ENCODE results near the gene CEP126.
"Not testable (repeated sequence)": the region's sequence is repeated elsewhere in the genome, so short reads cannot be mapped to it uniquely, and the experiment has no call there.

The CEP126 gene

DNA sequence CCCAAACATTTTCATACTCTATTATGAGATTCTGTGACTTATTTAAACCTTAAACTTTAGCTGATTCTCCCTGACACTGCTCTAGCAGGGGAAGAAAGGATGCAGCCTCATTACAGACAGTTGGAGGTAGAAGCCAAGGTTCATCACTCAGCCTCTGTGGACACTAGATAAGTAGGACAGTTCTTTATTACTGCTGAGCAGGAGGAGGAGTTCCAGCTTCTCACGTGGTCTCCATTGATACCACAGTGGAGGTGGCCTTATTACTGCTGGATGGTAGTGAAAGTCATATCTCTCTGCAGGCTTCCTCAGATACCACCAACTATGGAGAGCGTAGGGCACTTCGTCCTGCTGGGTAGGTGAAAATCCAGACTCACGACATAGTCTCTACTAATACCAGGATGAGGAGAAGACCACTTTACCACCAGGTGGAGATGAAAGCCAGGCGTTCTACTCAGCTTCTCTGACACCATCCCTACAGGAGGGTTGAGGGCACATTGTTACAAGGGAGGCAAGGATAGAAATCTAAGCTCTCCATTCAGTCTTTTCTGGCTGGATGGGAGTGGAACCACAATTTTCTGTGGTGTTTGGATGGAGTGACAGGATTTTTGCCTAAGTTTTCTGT, 14.6 kb downstream of the CEP126 start:
- DNase-seq: no peak

- peak; percentile 81 for DNase-seq
Observed at GRCh38 chr11:101931692-101932091, 16.9 kb downstream of the CEP126 start.

DNA sequence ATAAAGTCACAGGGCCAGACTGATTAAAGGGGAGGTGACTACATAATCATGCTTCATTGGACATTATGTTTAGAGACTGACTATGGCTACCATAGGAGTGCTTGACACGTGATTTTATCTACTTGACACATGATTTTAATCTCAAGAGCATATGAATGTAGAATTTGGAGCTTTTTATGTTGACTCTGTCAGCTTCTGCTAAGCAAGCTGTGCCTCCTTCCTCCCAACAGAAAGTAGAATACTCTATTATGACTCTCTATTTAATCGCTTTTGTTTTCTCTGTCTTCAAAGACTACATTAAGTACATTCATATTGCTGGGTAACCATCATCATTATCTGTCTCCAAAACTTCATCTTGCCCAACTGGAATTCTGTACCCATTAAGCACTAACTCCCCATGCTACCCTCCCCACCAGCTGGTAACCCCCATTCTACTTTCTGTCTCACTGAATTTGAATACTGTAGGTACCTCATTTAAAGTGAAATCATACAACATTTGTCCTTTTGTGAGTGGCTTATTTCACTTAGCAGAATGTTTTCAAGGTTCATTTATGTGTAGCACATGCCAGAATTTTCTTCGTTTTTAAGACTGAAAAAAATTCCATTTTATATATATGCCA, 26.2 kb downstream of the CEP126 start:
- DNase-seq: no peak

DNA sequence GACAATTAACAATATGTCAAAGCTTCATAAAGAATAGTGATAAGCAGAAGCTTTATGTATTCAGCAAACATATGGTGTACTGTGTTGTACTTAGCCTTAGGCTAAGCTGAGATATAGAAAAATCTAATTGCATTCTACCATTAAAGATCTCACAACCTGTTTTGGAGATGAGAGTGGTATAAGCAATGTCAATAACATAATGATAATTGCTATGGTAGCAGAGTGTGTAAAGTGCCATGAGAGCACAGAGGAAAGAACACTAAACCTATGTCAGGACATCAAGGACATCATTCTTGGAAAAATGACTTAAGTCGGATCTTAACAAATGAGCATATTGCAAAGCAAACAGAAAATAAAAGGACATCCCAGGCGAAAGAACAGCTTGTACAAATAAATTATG, 30.1 kb downstream of the CEP126 start:
- no peak for DNase-seq

GRCh38 chr11:101945448-101945847, 30.6 kb downstream of the CEP126 start:
- no peak for DNase-seq

DNA sequence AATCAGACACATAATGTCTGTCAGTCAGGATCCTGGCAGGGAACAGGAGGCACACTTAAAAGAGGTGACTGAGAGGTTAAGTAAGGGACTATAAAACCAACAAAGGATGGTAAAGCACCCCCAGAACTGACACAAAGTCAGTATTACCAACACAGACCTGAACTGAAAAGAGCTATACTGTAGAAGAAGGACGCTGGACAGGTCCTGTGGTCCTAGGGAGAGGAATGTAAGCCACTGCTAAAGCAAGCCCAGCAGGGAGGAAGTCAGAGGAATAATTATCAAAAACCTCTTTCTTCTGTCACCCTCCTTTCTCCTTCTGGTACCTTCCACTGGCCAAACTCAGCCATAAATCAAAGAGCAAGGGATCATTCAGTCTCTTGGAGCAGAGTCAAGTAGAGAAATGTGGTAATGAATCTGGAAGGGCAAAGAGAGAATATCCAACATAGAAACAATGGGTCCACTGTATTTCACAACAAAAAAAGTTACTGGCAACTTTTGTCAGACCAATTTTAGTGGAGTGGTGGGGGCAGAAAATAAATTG, 34.9 kb downstream of the CEP126 start:
- DNase-seq: no peak

GRCh38 chr11:101955278-101955677, 40.5 kb downstream of the CEP126 start:
- DNase-seq: no peak

GRCh38 chr11:101955701-101956100, 40.9 kb downstream of the CEP126 start:
- no peak for DNase-seq

DNA sequence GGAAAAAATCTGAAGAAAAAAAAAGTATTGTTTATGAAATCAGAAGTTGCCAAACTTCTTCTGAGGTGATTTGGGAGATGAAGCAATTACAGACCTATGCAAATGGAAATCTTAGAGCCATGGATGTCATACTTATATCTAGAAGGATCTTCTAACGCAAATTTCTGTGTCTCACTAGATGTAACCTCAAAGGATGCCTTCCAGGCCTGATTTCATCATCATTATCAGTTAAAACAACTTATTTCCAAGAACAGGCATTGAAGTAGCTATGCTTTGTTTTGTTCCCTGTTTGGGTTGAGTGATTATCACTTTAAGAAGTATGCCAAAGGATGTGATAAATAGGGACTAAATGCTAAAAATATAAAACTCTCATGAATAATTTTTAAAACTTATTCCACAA, 45.4 kb downstream of the CEP126 start:
- DNase-seq: no peak

DNA sequence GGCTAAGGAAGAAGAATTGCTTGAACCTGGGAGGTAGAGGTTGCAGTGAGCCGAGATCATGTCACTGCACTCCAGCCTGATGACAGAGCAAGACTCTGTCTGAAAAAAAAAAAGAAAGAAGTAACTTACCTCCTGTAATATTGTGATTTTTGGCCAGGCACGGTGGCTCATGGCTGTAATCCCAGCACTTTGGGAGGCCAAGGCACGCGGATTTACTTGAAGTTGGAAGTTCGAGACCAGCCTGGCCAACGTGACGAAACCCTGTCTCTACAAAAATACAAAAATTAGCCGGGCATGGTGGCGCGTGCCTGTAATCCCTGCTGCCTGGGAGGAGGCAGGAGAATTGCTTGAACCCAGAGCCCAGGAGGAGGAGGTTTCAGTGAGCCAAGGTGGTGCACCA, 49.4 kb downstream of the CEP126 start:
- not testable (repeated sequence) for DNase-seq

- no peak for DNase-seq
Observed at GRCh38 chr11:101974255-101974654, 59.4 kb downstream of the CEP126 start.

DNA sequence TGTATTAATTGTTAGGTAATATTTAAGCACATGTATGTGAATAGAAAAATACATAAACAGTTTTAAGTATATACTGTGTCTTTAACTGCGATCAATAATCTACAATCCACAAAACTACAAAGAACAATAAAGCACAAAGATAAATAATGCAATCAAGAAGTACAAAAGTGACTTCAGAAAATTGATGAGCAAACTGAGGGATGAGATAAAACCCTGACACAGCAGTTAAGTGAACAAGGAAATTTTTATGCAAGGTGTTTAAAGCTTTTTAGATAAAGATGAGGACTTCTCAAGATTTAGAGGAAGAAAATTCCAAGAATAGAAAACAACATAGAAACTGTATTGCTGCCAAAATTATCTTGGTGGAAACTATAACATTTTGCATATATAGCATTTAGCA, 60.0 kb downstream of the CEP126 start:
- no peak for DNase-seq

- DNase-seq: no peak
Observed at GRCh38 chr11:101975734-101976133, 60.9 kb downstream of the CEP126 start.

GRCh38 chr11:101987370-101987769, 72.6 kb downstream of the CEP126 start:
- no peak for DNase-seq

- DNase-seq: no peak
Observed at GRCh38 chr11:101993172-101993571, 78.4 kb downstream of the CEP126 start.

GRCh38 chr11:101994052-101994469, 79.3 kb downstream of the CEP126 start:
- not testable (repeated sequence) for DNase-seq

- DNase-seq: no peak
Observed at GRCh38 chr11:101996111-101996510, 81.3 kb downstream of the CEP126 start.

DNA sequence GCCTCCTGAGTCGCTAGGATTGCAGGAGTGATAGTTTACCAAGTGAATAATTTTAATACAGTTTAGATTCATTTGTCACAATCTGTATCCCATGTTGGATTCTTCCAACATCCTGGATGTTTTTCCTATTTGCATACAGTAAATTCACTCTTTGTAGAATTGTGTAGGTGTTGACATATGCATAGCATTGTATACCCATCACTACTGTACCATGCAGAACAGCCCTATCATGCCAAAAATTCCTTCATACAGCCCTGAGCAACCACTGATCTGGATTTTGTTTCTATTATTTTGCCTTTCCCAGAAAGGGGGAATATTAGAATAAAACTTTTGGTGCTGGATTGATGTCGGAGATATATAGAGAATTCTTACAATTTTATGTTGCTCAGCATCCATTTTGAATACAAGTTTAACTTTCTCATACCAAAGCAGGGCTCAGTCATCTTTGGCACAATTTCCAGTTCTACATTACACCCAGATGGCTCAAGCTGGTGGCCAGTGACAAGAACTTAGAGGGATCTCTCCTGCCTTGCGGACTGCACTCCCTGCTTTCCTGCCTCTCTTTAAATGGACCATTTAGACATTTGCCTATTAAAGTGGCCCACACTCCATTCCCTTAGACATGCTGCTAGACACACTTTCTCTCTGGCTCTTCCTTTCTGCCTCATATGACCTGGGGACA, 87.0 kb downstream of the CEP126 start:
- no peak for DNase-seq

GRCh38 chr11:102004220-102004619, 89.4 kb downstream of the CEP126 start:
- DNase-seq: no peak

GRCh38 chr11:102005306-102005705, 90.5 kb downstream of the CEP126 start:
- DNase-seq: no peak

DNA sequence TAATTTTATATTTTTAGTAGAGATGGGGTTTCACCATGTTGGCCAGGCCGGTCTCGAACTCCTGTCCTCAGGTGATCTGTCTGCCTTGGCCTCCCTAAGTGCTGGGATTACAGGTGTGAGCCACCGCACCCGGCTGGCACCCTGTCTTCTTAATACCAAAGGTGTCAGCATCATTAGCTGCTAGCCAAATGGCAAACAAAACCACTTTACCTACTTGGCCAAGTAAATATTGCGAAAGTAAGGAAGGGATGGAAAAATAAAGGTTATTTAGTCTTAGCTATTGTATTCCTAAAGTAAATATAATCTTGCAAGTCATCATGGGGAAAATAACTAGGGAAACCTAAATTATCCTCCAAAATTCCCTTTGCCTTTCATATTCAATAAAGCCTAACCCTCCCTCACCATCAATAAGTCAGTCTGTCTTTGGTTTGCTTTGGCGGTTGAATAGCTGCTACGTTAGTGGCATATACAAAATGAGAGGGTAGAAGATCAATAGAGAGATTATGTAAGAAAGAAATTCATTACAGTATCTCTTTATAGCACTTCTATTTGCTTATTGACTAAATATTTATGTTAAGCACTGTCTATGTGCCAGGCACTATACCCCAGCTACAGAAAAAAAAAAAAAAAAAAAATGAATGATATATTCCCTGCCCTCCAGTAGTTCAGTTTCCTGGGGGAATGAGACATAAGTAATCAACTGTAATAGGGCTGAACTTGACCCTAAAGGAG, 92.2 kb downstream of the CEP126 start:
- peak; percentile 64 for DNase-seq

- DNase-seq: peak; percentile 88
Observed at GRCh38 chr11:102007567-102008437, 93.0 kb downstream of the CEP126 start.
